H1 (cell line): ENCODE results near the gene TMEM229B. TPM values are rescaled to one million over a fixed set of nuclear protein-coding genes. Genes with fewer than 3 reads are reported as not detected.

Experiments
- CTCF ChIA-PET: fragments of 300-600 bp; sonication (Branson Sonifier 250); formaldehyde crosslinking; loops from one replicate; lab custom pipeline; 2021; ENCODE audit not compliant: partially characterized antibody; lab: Charles Lee
- POLR2A ChIA-PET: fragments of 300-600 bp; sonication (Branson Sonifier 250); formaldehyde crosslinking; loops from one replicate; lab custom pipeline; 2021; ENCODE audit warnings: inconsistent platforms; ENCODE audit not compliant: partially characterized antibody; lab: Charles Lee
- DNase-seq, 2 experiments: peaks; one replicate each; pipeline versions ENCODE4 v3.0.0 to v3.0.0-alpha.2; 2010 to 2022; ENCODE audit warnings: low spot score in 2 of 2, low read depth in 1 of 2, mixed read lengths in 1 of 2
- FAIRE-seq: peaks from 2 replicates; lab custom pipeline; 2011; peaks lifted over from hg19 to GRCh38; lab: Jason Lieb, UNC
- H2AFZ ChIP-seq: 2 replicates; pipeline ENCODE4 v1.8.1; 2012; ENCODE audit warnings: low read length, inconsistent platforms
- H2AK5ac ChIP-seq: 2 replicates; pipeline ENCODE4 v1.6.1; 2013; ENCODE audit warnings: low read depth, low read length
- H2BK120ac ChIP-seq: replicated peaks from 2 replicates; pipeline ENCODE3; 2013; ENCODE audit warnings: low read depth, low read length, inconsistent platforms
- H2BK12ac ChIP-seq: 2 replicates; pipeline ENCODE4 v1.6.1; 2013; ENCODE audit warnings: low read depth, low read length
- H2BK15ac ChIP-seq: 2 replicates; pipeline ENCODE4 v1.6.1; 2013; ENCODE audit warnings: low read length
- H2BK20ac ChIP-seq: 2 replicates; pipeline ENCODE4 v1.6.1; 2013; ENCODE audit warnings: low read length
- H2BK5ac ChIP-seq: 2 replicates; pipeline ENCODE4 v1.6.1; 2013; ENCODE audit warnings: low read depth, low read length
- H3K14ac ChIP-seq: 2 replicates; pipeline ENCODE4 v1.6.1; 2013; ENCODE audit warnings: inconsistent platforms; ENCODE audit not compliant: insufficient read length
- H3K18ac ChIP-seq: 2 replicates; pipeline ENCODE4 v1.6.1; 2013; ENCODE audit warnings: low read length; ENCODE audit errors: extremely low read depth
- H3K23ac ChIP-seq: 2 replicates; pipeline ENCODE4 v1.6.1; 2013; ENCODE audit warnings: inconsistent platforms; ENCODE audit not compliant: insufficient read length
- H3K23me2 ChIP-seq: 2 replicates; pipeline ENCODE4 v1.6.1; 2013; ENCODE audit warnings: low read depth, low read length
- H3K27ac ChIP-seq: 2 replicates; pipeline ENCODE4 v1.6.1; 2011; ENCODE audit warnings: low read depth, low read length, inconsistent platforms
- H3K27me3 ChIP-seq, 4 experiments: replicated peaks in 1 of 4; 1 replicate in 1 of 4; 2 replicates in 3 of 4; pipeline versions ENCODE4 v1.6.1 to v1.8.1; 2011 to 2013; ENCODE audit warnings: low read length in 3 of 4, mild to moderate bottlenecking in 3 of 4, inconsistent platforms in 2 of 4, mixed read lengths in 2 of 4, moderate library complexity in 1 of 4; ENCODE audit not compliant: control insufficient read depth in 3 of 4, insufficient read depth in 3 of 4; ENCODE audit errors: extremely low read depth in 1 of 4
- H3K36me3 ChIP-seq, 4 experiments: 2 replicates each; pipeline versions ENCODE4 v1.6.1 to v1.8.1; 2011 to 2013; ENCODE audit warnings: mild to moderate bottlenecking in 4 of 4, low read length in 3 of 4, moderate library complexity in 2 of 4, control low read depth in 1 of 4, inconsistent platforms in 1 of 4; ENCODE audit not compliant: insufficient read depth in 4 of 4, control insufficient read depth in 2 of 4
- H3K4ac ChIP-seq: replicated peaks from 2 replicates; pipeline ENCODE3; 2013; ENCODE audit warnings: low read length, low read depth, mixed read lengths, inconsistent platforms; ENCODE audit not compliant: insufficient read length
- H3K4me1 ChIP-seq, 4 experiments: replicated peaks in 1 of 4; 1 replicate in 1 of 4; 2 replicates in 3 of 4; pipeline versions ENCODE4 v1.6.1 to v1.8.1; 2011 to 2013; ENCODE audit warnings: low read length in 3 of 4, inconsistent platforms in 2 of 4, mixed read lengths in 1 of 4; ENCODE audit not compliant: insufficient read depth in 4 of 4, control insufficient read depth in 3 of 4
- H3K4me2 ChIP-seq, 2 experiments: 2 replicates each; pipeline versions ENCODE4 v1.6.1 to v1.8.1; 2011 to 2013; ENCODE audit warnings: low read depth in 2 of 2, low read length in 2 of 2, control low read depth in 1 of 2, inconsistent platforms in 1 of 2, mild to moderate bottlenecking in 1 of 2; ENCODE audit not compliant: insufficient read depth in 1 of 2
- H3K4me3 ChIP-seq, 4 experiments: fragments of 200-600, 300-600 bp in 1 of 4; sonication (generic), shearing (Covaris generic), sonication (Bioruptor Twin) in 1 of 4; 2 replicates each; pipeline versions ENCODE4 v1.5.1 to v1.8.1; 2011 to 2016; ENCODE audit warnings: low read length in 4 of 4, low read depth in 3 of 4, control low read depth in 2 of 4, inconsistent platforms in 2 of 4, mild to moderate bottlenecking in 2 of 4, mixed read lengths in 1 of 4, moderate library complexity in 1 of 4; ENCODE audit not compliant: insufficient read depth in 2 of 4; ENCODE audit errors: extremely low read depth in 1 of 4
- H3K56ac ChIP-seq: replicated peaks from 2 replicates; pipeline ENCODE3; 2013; ENCODE audit warnings: low read depth, mild to moderate bottlenecking, mixed read lengths, low read length, inconsistent platforms; ENCODE audit not compliant: insufficient read length
- H3K79me1 ChIP-seq: 2 replicates; pipeline ENCODE4 v1.6.1; 2013; ENCODE audit warnings: low read depth, low read length, control low read depth
- H3K79me2 ChIP-seq, 2 experiments: 2 replicates each; pipeline versions ENCODE4 v1.6.1 to v1.8.1; 2012 to 2013; ENCODE audit warnings: low read length in 2 of 2, mild to moderate bottlenecking in 2 of 2, inconsistent platforms in 1 of 2; ENCODE audit not compliant: insufficient read depth in 2 of 2, control insufficient read depth in 1 of 2
- H3K9ac ChIP-seq, 4 experiments: replicated peaks in 1 of 4; 1 replicate in 1 of 4; 2 replicates in 3 of 4; pipeline versions ENCODE4 v1.6.1 to v1.8.1; 2011 to 2013; ENCODE audit warnings: low read depth in 3 of 4, low read length in 3 of 4, control low read depth in 2 of 4, mild to moderate bottlenecking in 2 of 4, moderate library complexity in 2 of 4, inconsistent platforms in 1 of 4; ENCODE audit errors: extremely low read depth in 1 of 4
- H3K9me3 ChIP-seq, 2 experiments: 2 replicates each; pipeline versions ENCODE4 v1.6.1 to v1.8.1; 2012 to 2013; ENCODE audit warnings: mild to moderate bottlenecking in 2 of 2, moderate library complexity in 2 of 2, control low read depth in 1 of 2, inconsistent platforms in 1 of 2, low read depth in 1 of 2, low read length in 1 of 2, mixed read lengths in 1 of 2; ENCODE audit not compliant: insufficient read depth in 2 of 2
- H4K20me1 ChIP-seq, 2 experiments: replicated peaks in 1 of 2; 2 replicates each; pipeline versions ENCODE3 to v1.8.1; 2011 to 2013; ENCODE audit warnings: inconsistent platforms in 2 of 2, low read length in 2 of 2, mild to moderate bottlenecking in 1 of 2; ENCODE audit not compliant: insufficient read depth in 2 of 2, control insufficient read depth in 1 of 2
- H4K5ac ChIP-seq: 2 replicates; pipeline ENCODE4 v1.6.1; 2013; ENCODE audit warnings: low read length, low read depth, mixed read lengths, inconsistent platforms; ENCODE audit not compliant: insufficient read length
- H4K8ac ChIP-seq: 2 replicates; pipeline ENCODE4 v1.8.0; 2013; ENCODE audit warnings: mild to moderate bottlenecking, moderate library complexity, low read length, inconsistent platforms; ENCODE audit not compliant: insufficient read depth; ENCODE audit errors: extremely low read depth
- H4K91ac ChIP-seq: replicated peaks from 2 replicates; pipeline ENCODE3; 2013; ENCODE audit warnings: low read length, mixed read lengths, inconsistent platforms; ENCODE audit not compliant: insufficient read length
- GABPA ChIP-seq: IDR thresholded peaks from 2 replicates; pipeline ENCODE4 v1.6.1; 2011; ENCODE audit warnings: mild to moderate bottlenecking, low read length, moderate library complexity, borderline replicate concordance; ENCODE audit not compliant: insufficient read depth
- WGBS, 2 experiments: shearing (Covaris generic) in 1 of 2; methylation state at CpG; one replicate each; pipeline versions ENCODE4 v1.1.6 to v1.1.7; 2013 to 2015; ENCODE audit warnings: low lambda C conversion rate in 2 of 2, mixed read lengths in 2 of 2, inconsistent platforms in 1 of 2, low coverage in 1 of 2, missing lambda C conversion rate in 1 of 2; ENCODE audit not compliant: insufficient replicate concordance in 2 of 2, insufficient coverage in 1 of 2, insufficient read length in 1 of 2; ENCODE audit errors: extremely low coverage in 1 of 2, missing lambda C conversion rate in 1 of 2; 5-methylcytosine and 5-hydroxymethylcytosine counted together
- polyA plus RNA-seq, 7 experiments: library from polyadenylated mRNA; depleted of rRNA in 3 of 7; stranded (reverse) in 5 of 7; unstranded in 2 of 7; fragments of >200 nt in 5 of 7; fragments of 200-250 nt in 2 of 7; gene quantifications; 1 replicate in 5 of 7; 2 replicates in 1 of 7; 4 replicates in 1 of 7; pipeline versions ENCODE4 v1.2.1 to v1.2.3, GENCODE V29; 2011 to 2013; ENCODE audit warnings: missing spikeins in 2 of 7, mixed read lengths in 2 of 7
- total RNA-seq: library from RNA; stranded (reverse); fragmentation: NEBNext Ultra II Directional; extraction: Animal tissue kit (Norgen Biotek cat#: 25700); gene quantifications from 2 replicates; pipeline ENCODE4 v1.2.1, GENCODE V29; 2021

TMEM229B gene
- total and polyA plus RNA-seq, 2 of the 8 experiments (the other 6 are each of a cell fraction or from before 2014, with no cell fraction given) = 0.73 to 0.85 TPM

DNA sequence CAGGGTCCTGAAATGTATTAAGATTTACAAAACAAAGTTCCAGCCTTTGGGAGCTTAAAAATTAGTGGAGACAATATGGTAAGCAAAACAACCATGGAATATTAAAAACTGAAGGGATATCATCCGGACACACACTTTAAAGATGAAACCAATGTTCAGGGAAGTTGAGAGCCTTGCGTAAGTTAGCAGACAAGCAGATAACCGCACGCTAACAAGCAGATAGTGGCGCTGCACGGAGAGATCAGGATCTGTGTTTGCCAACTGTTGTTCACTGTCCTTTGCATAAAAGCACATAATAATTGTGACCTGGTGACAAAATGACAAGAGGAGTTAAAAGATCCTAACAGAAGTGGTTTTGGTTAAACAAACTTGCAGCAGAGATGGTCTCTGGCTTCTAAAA is 14.3 kb upstream of the TMEM229B start:
- no peak overlapping the region for H2BK5ac ChIP-seq
- no peak overlapping the region for H3K4me3 ChIP-seq
- no peak overlapping the region for H3K4ac ChIP-seq
- no peak overlapping the region for H3K18ac ChIP-seq
- no peak overlapping the region for H3K27ac ChIP-seq
- no peak overlapping the region for H3K9ac ChIP-seq
- ChIA-PET POLR2A (interaction anchor here (1.4 kb wide), 1 partner anchor 12 kb away, joined by 5 read pairs; no protein-coding TSS in a partner anchor), CTCF (interaction anchor here (2.9 to 43.6 kb wide), 2 partner anchors 71 to 75 kb away, joined by 14 to 924 read pairs; no protein-coding TSS in a partner anchor)
- no peaks in the 10 kb centered on the region for H3K79me2 ChIP-seq
- H4K8ac ChIP-seq = no peak overlapping the region
- H4K20me1 ChIP-seq = no peaks in the 10 kb centered on the region
- no peak overlapping the region for H3K23ac ChIP-seq
- H3K36me3 ChIP-seq = no peaks in the 10 kb centered on the region
- H4K5ac ChIP-seq = no peak overlapping the region
- WGBS, 2 experiments = 70% methylated on average over 6 of the region's 6 CpGs; no CpG with 5 or more reads in 1 of the 2 experiments
- no peak overlapping the region for H4K91ac ChIP-seq
- H2AK5ac ChIP-seq = no peak overlapping the region
- no peak overlapping the region for H2BK120ac ChIP-seq
- no peaks in the 10 kb centered on the region for H3K4me1 ChIP-seq
- H3K23me2 ChIP-seq = no peaks in the 10 kb centered on the region
- no peak overlapping the region for H2BK15ac ChIP-seq
- no peaks in the 10 kb centered on the region for H3K27me3 ChIP-seq
- no peak for DNase-seq
- H3K79me1 ChIP-seq = no peaks in the 10 kb centered on the region
- H2AFZ ChIP-seq = peak overlapping the region; percentile 70; the same call in 1 of the 2 replicates
- no peaks in the 10 kb centered on the region for H3K9me3 ChIP-seq
- no peak overlapping the region for H2BK12ac ChIP-seq
- H2BK20ac ChIP-seq = no peak overlapping the region
- no peak overlapping the region for H3K56ac ChIP-seq
- no peak for FAIRE-seq
- H3K14ac ChIP-seq = no peak overlapping the region
- no peak overlapping the region for H3K4me2 ChIP-seq
- no peak for TF ChIP-seq GABPA
